ENCODE results near the gene SLC35F4.

SLC35F4 gene

DNA sequence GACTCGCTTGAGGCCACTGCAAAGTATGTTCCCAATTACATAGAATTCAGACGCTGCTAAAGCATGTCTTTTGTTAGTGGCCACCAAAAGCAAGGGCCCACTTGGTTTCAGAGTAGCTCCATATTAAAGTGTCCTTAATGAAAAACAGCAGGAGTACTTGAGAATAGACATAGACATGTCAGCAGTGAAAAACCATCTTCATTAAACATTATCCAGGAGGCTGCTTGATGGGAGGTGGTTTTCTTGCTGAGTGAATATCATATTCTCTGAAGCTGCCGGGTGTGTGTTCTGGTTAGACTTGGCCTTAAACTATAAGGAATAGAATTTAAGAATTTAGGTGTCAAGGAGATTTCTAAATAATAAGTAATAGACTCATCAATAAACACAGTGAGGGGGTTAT, 292.7 kb downstream of the SLC35F4 start:
- TF ChIP-seq, protein P1, sequence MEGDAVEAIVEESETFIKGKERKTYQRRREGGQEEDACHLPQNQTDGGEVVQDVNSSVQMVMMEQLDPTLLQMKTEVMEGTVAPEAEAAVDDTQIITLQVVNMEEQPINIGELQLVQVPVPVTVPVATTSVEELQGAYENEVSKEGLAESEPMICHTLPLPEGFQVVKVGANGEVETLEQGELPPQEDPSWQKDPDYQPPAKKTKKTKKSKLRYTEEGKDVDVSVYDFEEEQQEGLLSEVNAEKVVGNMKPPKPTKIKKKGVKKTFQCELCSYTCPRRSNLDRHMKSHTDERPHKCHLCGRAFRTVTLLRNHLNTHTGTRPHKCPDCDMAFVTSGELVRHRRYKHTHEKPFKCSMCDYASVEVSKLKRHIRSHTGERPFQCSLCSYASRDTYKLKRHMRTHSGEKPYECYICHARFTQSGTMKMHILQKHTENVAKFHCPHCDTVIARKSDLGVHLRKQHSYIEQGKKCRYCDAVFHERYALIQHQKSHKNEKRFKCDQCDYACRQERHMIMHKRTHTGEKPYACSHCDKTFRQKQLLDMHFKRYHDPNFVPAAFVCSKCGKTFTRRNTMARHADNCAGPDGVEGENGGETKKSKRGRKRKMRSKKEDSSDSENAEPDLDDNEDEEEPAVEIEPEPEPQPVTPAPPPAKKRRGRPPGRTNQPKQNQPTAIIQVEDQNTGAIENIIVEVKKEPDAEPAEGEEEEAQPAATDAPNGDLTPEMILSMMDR (conservative IDR thresholded peaks at IDR 0.05): no peak
- no peak for TF ChIP-seq ZFX (IDR thresholded peaks at IDR 0.05)
- H3K27ac ChIP-seq: no peak overlapping the region

DNA sequence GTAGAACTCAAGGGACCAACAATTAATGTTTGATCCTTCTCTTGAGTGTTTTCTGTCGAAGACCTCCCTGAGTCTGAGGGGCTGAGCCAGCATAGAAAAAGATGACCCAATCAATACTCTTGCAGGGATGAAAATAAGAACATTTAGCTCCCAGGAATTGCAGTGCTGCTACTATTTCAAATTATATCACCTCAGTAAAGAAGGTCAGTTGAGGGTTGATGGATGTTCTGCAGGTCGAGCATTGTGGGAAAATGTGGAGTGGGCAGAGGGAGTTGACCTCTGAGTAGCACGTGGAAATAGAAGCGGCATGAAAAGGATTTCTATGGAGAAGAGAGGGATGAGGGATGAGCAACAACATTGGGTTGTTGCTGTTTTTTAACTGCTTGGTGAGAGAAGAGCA, 297.3 kb downstream of the SLC35F4 start:
- no peak for TF ChIP-seq ZFX (IDR thresholded peaks at IDR 0.05)
- TF ChIP-seq, protein P1 (conservative IDR thresholded peaks at IDR 0.05): no peak
- H3K27ac ChIP-seq: no peak overlapping the region

DNA sequence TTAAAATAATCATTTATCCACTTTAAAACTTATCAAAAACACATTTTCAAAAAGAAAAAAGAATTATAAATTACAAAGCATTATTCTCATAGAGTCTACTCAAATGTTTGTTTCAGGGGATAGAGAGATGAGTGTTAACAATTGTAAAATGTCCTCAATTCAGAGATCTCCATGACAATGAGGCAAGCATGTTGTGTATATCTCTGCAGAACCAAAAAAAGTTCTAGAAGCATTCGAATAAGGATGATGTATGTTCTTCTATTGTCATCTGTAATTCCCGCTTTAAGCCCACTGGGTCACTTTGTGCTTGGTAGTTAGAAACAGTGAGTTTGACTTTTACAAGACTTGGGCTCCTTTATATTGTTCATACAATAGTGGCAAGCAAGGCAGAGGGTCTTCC, 298.7 kb downstream of the SLC35F4 start:
- no peak overlapping the region for H3K27ac ChIP-seq
- TF ChIP-seq, protein P1 (conservative IDR thresholded peaks at IDR 0.05): no peak
- TF ChIP-seq ZFX (IDR thresholded peaks at IDR 0.05): no peak

DNA sequence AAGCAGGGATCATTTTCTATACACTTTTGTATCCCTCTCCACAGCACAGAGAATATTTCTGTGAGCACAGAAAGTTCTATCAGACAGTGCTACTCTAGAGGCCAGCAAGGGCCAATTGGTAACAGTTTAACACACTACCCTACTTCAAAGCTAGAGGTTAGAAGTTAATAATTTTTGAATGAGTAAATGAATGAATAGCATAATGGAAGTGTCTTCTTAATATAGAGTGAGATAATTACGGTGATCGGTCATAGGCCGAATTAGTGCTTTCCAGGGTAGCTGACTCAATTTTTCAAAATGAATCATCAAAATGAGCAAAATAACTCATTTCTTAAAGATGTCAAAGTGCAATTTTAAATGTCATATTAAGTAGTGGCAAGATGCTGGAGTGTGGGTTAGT, 305.2 kb downstream of the SLC35F4 start:
- H3K27ac ChIP-seq: no peak overlapping the region
- no peak for TF ChIP-seq ZFX (IDR thresholded peaks at IDR 0.05)
- TF ChIP-seq, protein P1 (conservative IDR thresholded peaks at IDR 0.05): no peak

DNA sequence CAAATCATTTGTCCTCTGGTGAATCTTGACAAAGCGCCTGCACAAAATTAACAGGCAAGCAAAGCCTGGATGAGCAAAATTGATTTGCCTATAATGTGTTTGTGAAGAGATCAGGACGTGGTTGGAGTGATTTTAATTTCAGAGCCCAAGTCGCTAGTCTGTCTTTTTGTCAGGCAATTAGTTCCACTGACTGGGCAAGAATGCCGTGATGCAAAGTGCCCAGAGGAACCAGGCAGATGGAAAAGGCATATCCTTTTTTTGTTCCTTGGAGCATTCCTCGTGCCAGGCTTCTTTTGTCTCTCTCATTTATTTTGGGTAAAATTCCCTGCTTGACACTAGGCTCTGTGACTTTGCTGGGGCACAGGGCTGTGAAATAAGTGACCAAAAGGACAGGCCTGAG, 306.3 kb downstream of the SLC35F4 start:
- TF ChIP-seq, protein P1 (conservative IDR thresholded peaks at IDR 0.05): no peak

DNA sequence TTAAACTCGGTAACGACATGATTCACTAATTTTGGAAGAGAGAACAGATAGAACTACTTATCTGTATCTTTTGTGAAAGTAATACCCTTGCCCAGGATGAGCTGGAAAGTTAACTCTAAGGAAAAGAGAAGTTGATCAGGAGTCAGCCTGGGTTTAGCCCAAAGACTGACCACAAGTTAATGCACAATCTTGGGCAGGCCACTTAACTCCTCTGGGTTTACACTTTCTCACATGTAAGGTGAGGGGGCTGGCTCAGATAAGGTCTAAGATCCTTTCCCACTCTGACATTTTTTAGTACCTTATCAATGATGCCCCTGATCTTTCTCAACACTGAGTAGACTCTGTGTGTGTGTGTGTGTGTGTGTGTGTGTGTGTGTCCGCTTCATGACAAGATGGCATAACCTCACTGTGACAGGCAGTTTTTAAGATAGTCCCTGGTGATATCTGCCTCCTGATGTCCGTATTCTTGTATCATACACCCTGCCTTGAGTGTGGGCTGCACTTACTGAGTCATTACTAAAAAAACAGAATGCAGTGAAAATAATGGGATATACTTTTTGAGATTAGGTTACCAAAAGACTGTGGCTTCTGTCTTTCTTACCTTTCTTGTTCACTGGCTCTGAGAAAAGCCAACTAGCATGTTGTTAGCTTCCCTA, 316.0 kb downstream of the SLC35F4 start:
- no peak overlapping the region for H3K27ac ChIP-seq
- TF ChIP-seq, protein P1 (conservative IDR thresholded peaks at IDR 0.05): no peak
- TF ChIP-seq ZFX (IDR thresholded peaks at IDR 0.05): no peak

More for the DNA sequence above, 306.3 kb downstream of the SLC35F4 start:
- H3K27ac ChIP-seq: no peak overlapping the region

DNA sequence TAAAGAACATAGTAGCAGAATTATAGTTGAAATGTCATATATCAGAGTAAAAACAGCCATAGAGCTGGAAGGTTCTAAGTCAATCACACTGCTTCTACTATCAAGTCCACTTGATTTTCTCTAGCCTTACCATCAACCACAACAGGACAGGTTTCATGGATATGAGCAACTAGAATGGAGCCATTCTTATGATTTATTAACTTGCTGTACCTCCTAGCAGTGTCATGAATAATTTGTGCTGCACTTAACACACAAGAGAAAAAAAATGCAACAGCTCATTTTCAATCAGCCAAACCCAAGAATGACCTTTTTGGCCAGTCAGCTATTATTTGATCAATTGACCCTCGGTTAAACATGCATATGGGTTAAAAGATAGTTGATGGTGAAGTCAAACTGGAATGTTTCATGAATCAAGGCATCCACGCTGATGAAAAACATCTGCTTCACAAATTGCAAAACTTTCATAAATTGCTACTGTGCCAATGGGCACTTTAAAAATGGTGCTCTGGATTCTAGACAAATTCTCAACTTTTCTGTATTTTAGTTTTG, 316.8 kb downstream of the SLC35F4 start:
- no peak overlapping the region for H3K27ac ChIP-seq
- TF ChIP-seq, protein P1 (conservative IDR thresholded peaks at IDR 0.05): no peak
- TF ChIP-seq ZFX (IDR thresholded peaks at IDR 0.05): no peak

All from C4-2B (cell line).